ENCODE results near the gene RBM43.
"Not testable (repeated sequence)": the region's sequence is repeated elsewhere in the genome, so short reads cannot be mapped to it uniquely, and the experiment has no call there.

The RBM43 gene

GRCh38 chr2:151261231-151261976 lies at the start of gene RBM43:
TSS of gene RBM43 (minus strand) at chr2:151261863. CDS start at chr2:151261727, 136 bp downstream.
- DNase-seq = peak; percentile 84

- DNase-seq = not testable (repeated sequence)
These were observed 48.6 kb upstream of the RBM43 start for GRCh38 chr2:151310313-151310712.

GRCh38 chr2:151306621-151307020 lies 45.0 kb upstream of the RBM43 start:
- DNase-seq = no peak

- no peak for DNase-seq
These were observed 43.5 kb upstream of the RBM43 start for GRCh38 chr2:151305129-151305691.

GRCh38 chr2:151302879-151303278 lies 41.2 kb upstream of the RBM43 start:
- DNase-seq = no peak

GRCh38 chr2:151302404-151302803 lies 40.7 kb upstream of the RBM43 start:
- DNase-seq = no peak

- no peak for DNase-seq
These were observed 38.4 kb upstream of the RBM43 start for GRCh38 chr2:151299920-151300539.

GRCh38 chr2:151297882-151298281 lies 36.2 kb upstream of the RBM43 start:
- no peak for DNase-seq

- DNase-seq = not testable (repeated sequence)
These were observed 34.3 kb upstream of the RBM43 start for GRCh38 chr2:151295926-151296325.

- DNase-seq = no peak
These were observed 30.9 kb upstream of the RBM43 start for GRCh38 chr2:151292546-151292945.

GRCh38 chr2:151292141-151292540 lies 30.5 kb upstream of the RBM43 start:
- DNase-seq = no peak

- no peak for DNase-seq
These were observed 29.6 kb upstream of the RBM43 start for GRCh38 chr2:151291224-151291623.

- peak; percentile 44 for DNase-seq
These were observed 28.6 kb upstream of the RBM43 start for GRCh38 chr2:151289972-151290866.

- no peak for DNase-seq
These were observed 26.0 kb upstream of the RBM43 start for GRCh38 chr2:151287513-151288250.

GRCh38 chr2:151282401-151282800 lies 20.7 kb upstream of the RBM43 start:
- DNase-seq = no peak

GRCh38 chr2:151280271-151280670 lies 18.6 kb upstream of the RBM43 start:
- DNase-seq = no peak

GRCh38 chr2:151278487-151278886 lies 16.8 kb upstream of the RBM43 start:
- no peak for DNase-seq

GRCh38 chr2:151277067-151277466 lies 15.4 kb upstream of the RBM43 start:
- no peak for DNase-seq

GRCh38 chr2:151275291-151275690 lies 13.6 kb upstream of the RBM43 start:
- no peak for DNase-seq

- DNase-seq = no peak
These were observed 10.2 kb upstream of the RBM43 start for GRCh38 chr2:151271824-151272223.

GRCh38 chr2:151269798-151270568 lies 8.3 kb upstream of the RBM43 start:
- DNase-seq = no peak

- no peak for DNase-seq
These were observed 6.4 kb upstream of the RBM43 start for GRCh38 chr2:151268085-151268484.

Measured in CD4-positive, alpha-beta T cell treated with Interleukin-17A for 4 hours (primary cell).